Measurements from ENCODE around the gene KRTAP4-16. TPM values are rescaled to one million over a fixed set of nuclear protein-coding genes. Genes with fewer than 3 reads are reported as not detected.
"Not testable (repeated sequence)": the region's sequence is repeated elsewhere in the genome, so short reads cannot be mapped to it uniquely, and the experiment has no call there.

The KRTAP4-16 gene
- total and polyA plus RNA-seq, 2 of the 8 experiments (the other 6 are each of a cell fraction or from before 2014, with no cell fraction given): not detected

GRCh38 chr17:41065829-41066624 is 36.0 kb downstream of the KRTAP4-16 start, which contains the start of gene KRTAP2-4 (continued):
- TF ChIP-seq, protein P1, sequence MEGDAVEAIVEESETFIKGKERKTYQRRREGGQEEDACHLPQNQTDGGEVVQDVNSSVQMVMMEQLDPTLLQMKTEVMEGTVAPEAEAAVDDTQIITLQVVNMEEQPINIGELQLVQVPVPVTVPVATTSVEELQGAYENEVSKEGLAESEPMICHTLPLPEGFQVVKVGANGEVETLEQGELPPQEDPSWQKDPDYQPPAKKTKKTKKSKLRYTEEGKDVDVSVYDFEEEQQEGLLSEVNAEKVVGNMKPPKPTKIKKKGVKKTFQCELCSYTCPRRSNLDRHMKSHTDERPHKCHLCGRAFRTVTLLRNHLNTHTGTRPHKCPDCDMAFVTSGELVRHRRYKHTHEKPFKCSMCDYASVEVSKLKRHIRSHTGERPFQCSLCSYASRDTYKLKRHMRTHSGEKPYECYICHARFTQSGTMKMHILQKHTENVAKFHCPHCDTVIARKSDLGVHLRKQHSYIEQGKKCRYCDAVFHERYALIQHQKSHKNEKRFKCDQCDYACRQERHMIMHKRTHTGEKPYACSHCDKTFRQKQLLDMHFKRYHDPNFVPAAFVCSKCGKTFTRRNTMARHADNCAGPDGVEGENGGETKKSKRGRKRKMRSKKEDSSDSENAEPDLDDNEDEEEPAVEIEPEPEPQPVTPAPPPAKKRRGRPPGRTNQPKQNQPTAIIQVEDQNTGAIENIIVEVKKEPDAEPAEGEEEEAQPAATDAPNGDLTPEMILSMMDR (IDR thresholded peaks at IDR 0.05; ENCODE audit: control extremely low read depth in 1 of 3, insufficient read depth in 1 of 3, low read depth in 1 of 3, low read length in 3 of 3): no peak
- TF ChIP-seq JUN (IDR thresholded peaks at IDR 0.05; ENCODE audit: low read depth, low read length) (no peak), NANOG (IDR thresholded peaks at IDR 0.05; ENCODE audit: insufficient read depth, low read depth, low read length, poor library complexity, severe bottlenecking) (no peak), ASH2L (IDR thresholded peaks at IDR 0.05; ENCODE audit: low read length) (no peak), MAFK (IDR thresholded peaks at IDR 0.05; ENCODE audit: low read depth, low read length) (no peak), TAF7 (optimal IDR thresholded peaks at IDR 0.05; ENCODE audit: borderline replicate concordance, low read depth, low read length) (no peak), JUND (IDR thresholded peaks at IDR 0.05; ENCODE audit: low read length) (no peak)

DNA sequence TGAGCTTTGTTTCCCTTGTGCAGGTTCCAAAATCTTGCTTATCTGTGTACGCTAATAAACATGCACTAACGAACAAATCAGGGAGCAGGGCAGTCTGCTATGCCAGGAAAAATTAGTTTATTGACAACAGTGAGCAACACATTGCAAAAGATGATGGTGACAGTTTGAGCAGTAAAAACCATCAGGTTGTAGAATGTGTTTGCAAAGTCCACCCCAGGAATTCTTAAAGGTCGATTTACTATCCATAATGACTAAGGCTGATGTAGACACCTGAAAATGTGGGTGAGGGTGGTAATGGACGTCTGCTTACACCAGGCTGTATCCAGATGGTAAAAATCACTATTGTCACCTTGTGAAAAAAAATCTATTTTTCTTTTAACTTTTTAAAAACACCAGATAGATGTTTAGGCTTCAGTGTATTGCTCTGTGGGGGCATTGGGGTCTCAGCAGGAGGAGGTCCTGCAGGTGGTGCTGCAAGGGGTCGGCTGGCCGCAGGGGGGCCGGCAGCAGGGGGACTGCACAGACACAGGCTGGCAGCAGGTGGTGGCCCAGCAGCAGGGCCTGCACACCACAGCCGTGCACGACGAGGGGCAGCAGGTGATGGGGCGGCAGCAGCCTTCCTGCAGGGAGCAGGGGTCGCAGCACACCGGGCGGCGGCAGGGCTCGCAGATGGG is 36.9 kb downstream of the KRTAP4-16 start:
- H3K23ac ChIP-seq (ENCODE audit: insufficient read length); H3K18ac ChIP-seq (ENCODE audit: extremely low read depth, low read length); H2BK20ac ChIP-seq (ENCODE audit: low read length); H3K9ac ChIP-seq (replicated peaks in 1 of 4; ENCODE audit: extremely low read depth in 1 of 4, low read depth in 3 of 4, low read length in 3 of 4); H3K9me3 ChIP-seq (ENCODE audit: insufficient read depth in 2 of 2, low read depth in 1 of 2, low read length in 1 of 2); CTCF ChIA-PET (ENCODE audit: partially characterized antibody); H4K91ac ChIP-seq (replicated peaks; ENCODE audit: insufficient read length, low read length); H3K14ac ChIP-seq (ENCODE audit: insufficient read length); H3K4me2 ChIP-seq (ENCODE audit: insufficient read depth in 1 of 2, low read depth in 2 of 2, low read length in 2 of 2); H3K79me1 ChIP-seq (ENCODE audit: low read depth, low read length); H2AFZ ChIP-seq (ENCODE audit: low read length); H3K23me2 ChIP-seq (ENCODE audit: low read depth, low read length); FAIRE-seq; H3K36me3 ChIP-seq (ENCODE audit: control insufficient read depth in 2 of 4, insufficient read depth in 4 of 4, low read length in 3 of 4); H2BK5ac ChIP-seq (ENCODE audit: low read depth, low read length); H3K4me3 ChIP-seq (ENCODE audit: extremely low read depth in 1 of 4, insufficient read depth in 2 of 4, low read depth in 3 of 4, low read length in 4 of 4); H4K20me1 ChIP-seq (replicated peaks in 1 of 2; ENCODE audit: control insufficient read depth in 1 of 2, insufficient read depth in 2 of 2, low read length in 2 of 2); H2AK5ac ChIP-seq (ENCODE audit: low read depth, low read length); H2BK12ac ChIP-seq (ENCODE audit: low read depth, low read length); H3K27me3 ChIP-seq (replicated peaks in 1 of 4; ENCODE audit: control insufficient read depth in 3 of 4, extremely low read depth in 1 of 4, insufficient read depth in 3 of 4, low read length in 3 of 4); DNase-seq (ENCODE audit: low read depth in 1 of 2, low spot score in 2 of 2); H3K27ac ChIP-seq (ENCODE audit: low read depth, low read length); H2BK15ac ChIP-seq (ENCODE audit: low read length); H4K5ac ChIP-seq (ENCODE audit: insufficient read length, low read depth, low read length); H3K79me2 ChIP-seq (ENCODE audit: control insufficient read depth in 1 of 2, insufficient read depth in 2 of 2, low read length in 2 of 2); H3K4me1 ChIP-seq (replicated peaks in 1 of 4; ENCODE audit: control insufficient read depth in 3 of 4, insufficient read depth in 4 of 4, low read length in 3 of 4); POLR2A ChIA-PET (ENCODE audit: partially characterized antibody); H4K8ac ChIP-seq (ENCODE audit: extremely low read depth, insufficient read depth, low read length); H3K56ac ChIP-seq (replicated peaks; ENCODE audit: insufficient read length, low read depth, low read length); H2BK120ac ChIP-seq (replicated peaks; ENCODE audit: low read depth, low read length); H3K4ac ChIP-seq (replicated peaks; ENCODE audit: insufficient read length, low read depth, low read length): not testable (repeated sequence)
- 92% methylated on average over 6 of the region's 16 CpGs; no CpG with 5 or more reads in 1 of the 2 experiments for WGBS, 2 experiments (ENCODE audit: extremely low coverage in 1 of 2, insufficient coverage in 1 of 2, insufficient read length in 1 of 2, insufficient replicate concordance in 2 of 2, low coverage in 1 of 2, low lambda C conversion rate in 2 of 2, missing lambda C conversion rate in 1 of 2)
